ENCODE results near the gene C1orf53.
"Not testable (repeated sequence)": the region's sequence is repeated elsewhere in the genome, so short reads cannot be mapped to it uniquely, and the experiment has no call there.

C1orf53 gene

DNA sequence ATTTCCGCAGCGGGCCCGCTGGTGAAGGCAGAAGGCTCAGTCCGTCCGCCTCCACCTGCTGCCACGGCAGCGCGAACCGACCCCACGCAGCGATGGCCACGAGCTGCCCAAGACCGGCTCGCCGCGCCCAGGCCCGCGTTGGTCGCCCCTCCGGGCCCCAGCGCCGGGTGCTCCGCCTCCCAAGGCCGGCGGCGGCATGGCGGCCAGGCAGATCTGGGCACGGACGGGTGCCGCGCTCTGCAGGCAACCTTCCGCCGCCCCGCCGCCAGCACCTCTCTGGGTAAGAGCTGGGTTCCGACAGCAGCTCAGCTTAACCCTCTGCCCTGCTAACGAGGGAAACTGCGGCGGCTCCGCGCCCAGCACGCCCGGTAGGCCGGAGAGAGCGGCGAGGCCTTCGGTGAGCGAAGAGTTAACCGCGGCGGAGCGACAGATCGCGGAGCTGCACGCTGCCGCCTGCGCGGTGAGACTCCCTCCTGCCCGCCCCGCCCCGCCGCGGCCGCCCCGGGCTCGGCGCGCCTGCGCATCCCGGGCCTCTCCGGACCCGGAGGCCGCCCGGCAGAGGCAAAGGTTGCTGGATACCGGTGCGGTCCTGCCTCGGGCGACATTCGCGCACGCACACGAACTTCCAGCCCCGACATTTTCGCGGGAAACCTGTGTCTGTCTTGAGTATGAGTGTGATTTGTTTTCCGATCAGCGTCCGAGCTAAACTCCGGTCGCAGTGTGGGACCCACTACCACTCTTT lies at the start of gene C1orf53:
Gene C1orf53, plus strand, starts transcription at position 177 of the 742 bp plus-strand sequence. Its CDS starts 20 bp downstream, at position 197.
- DNase-seq: peak; percentile 91

DNA sequence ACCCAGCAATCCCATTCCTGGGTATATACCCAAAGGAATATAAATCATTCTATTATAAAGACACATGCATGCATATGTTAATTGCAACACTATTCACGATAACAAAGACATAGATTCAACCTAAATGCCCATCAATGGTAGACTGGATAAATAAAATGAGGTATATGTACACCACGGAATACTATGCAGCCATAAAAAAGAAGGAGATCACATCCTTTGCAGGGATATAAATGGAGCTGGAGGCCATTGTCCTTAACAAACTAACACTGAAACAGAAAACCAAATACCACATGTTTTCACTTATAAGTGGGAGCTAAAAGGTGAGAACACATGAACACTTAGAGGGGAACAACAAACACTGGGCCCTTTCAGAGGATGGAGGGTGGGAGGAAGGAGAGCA lies 46.7 kb upstream of the C1orf53 start:
- not testable (repeated sequence) for DNase-seq

DNA sequence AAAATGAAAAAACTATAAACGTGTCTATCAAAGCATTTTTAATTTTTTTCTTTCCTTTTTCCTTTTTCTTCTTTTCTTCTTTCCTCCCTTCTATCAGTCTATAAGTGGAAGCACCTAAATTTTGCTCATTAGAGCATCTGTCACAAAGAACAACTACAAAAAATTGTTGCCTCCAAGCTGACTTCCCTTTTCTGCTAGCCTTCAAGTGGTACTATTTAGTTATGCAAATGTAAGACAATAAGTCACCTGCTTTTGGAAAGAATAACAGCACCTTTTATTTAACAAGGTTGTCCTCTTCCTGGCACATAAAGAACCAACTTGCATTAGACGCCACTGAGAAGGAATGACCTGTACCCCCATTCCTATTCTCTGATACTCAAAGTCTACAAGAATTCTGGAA lies 45.0 kb upstream of the C1orf53 start:
- no peak for DNase-seq

DNA sequence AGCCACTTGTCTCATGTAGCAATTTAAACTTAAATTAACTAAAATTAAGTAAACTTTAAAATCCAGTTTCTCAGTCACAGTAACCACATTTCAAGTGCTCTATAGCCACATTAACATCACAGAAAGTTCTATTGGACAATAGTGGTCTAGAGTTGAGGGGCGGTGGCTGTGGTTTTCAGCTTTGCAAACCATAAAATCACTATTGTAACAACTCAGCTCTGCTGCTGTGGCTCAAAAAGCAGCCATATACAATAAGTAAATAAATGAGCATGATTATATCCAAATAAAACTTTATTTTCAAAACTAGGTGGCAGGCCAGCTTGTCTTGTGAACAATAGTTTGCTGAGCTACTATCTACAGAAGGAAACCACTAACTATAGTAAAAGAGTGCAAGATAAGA lies 43.4 kb upstream of the C1orf53 start:
- DNase-seq: no peak

DNA sequence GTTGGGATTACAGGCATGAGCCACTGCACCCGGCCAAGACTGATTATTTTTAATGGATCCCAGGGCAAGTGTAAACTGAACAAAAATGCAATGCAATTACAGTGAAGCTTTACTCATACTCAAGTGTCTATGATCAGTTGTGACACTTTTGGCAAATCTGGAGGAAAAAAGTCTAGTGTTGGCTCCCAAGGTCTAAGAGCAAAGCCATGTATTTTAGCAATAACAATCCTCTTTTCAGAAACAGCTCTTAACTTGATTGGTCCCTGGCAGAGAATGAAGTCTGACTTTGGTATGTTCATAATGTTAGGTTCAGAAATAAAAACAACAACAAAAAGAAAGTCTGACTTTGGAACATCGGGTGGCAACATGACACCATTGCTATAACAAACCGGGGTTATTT lies 40.2 kb upstream of the C1orf53 start:
- DNase-seq: no peak

DNA sequence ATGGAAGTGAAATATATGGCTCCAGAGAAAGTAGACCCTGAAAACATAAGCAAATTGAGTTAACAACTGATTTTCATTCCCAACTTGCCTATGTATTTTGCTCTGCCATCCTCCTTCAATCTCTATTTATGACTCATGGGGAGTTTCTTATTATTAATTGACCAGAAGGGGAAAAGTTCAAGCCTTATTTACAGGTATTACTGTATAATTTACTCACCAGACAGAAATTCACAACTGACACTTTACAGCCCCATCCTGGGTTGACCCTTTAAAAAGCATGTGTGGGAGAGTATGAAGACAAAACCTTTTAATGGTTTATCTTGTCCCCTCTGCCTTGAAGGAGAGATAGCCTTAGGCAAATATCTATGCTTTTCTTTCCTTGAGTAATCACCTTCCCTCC lies 39.8 kb upstream of the C1orf53 start:
- DNase-seq: no peak

DNA sequence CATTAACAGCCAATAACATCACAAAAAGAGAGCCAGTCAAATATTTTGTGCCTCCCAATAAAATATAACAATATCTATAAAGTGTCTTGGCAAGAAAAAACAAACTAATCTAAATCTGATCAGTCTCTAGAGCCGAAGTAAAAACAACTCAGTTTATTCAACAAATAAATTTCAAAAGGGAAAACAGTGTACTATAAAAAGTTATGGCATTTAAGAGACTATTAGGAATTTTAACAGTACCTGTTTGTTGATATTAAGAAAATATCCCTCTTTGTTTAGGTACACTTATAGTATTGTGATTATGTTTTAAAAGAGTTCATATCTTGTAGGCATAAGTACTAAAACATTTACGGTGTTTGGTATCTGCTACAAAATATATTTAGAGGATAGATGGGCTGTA lies 36.6 kb upstream of the C1orf53 start:
- no peak for DNase-seq

DNA sequence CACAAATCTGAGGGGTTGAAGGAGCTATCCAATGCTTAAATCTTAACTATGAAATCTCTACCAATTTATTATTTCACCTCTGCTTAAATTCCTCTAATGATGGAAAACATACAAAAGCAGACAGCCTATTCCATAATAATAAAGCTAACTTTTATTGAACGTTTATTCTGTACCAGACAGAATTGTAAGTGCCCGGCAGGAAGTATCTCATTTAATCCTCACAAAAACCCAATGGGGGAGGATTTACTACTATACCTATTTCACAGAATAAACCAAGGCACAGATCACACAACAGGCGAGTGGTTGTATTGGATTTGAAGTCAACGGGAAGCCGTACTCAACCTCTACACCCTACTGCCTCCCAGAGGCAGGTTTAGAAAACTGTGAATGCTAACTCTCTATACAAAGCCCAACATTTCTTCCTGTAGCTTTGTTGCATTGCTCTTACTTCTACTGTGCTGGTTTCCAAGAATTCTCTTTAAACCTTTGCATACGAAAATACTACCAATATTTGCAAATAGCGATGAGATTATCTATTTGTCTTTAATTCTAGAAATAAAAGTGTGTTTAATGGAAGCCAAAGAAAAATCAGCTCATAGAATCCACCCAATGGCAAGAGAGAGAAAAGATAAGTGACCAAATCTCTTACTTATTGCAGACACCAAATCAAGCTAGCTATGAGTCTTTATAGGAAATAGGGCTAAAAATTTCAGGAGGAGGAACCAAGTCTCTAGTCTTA lies 33.5 kb upstream of the C1orf53 start:
- DNase-seq: no peak

DNA sequence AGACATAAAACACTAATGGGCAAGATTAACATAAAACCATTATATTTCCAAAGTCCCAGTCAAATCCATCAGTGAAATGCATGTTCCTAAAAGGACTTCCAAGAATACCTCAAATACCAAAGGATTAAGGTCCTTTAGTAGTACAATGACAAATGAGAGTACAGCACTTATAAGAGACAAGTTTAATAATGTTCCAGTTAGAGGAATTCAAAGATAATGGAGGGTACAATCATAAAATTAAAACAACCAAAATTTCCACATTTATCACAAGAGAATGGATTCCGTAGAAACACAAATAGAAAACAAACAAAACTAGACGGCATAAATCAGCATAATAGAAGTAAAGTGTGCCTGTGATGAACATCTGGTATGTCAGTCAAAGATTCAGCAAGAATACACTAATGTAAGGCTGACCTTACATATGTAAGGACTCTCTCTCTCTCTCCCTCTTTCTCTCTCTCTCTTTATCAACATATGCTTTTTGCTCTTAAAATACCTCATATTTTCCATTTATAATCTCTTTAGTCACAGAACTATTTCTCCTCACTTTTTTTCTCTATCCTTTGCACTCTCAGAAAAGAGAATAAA lies 32.8 kb upstream of the C1orf53 start:
- DNase-seq: no peak

DNA sequence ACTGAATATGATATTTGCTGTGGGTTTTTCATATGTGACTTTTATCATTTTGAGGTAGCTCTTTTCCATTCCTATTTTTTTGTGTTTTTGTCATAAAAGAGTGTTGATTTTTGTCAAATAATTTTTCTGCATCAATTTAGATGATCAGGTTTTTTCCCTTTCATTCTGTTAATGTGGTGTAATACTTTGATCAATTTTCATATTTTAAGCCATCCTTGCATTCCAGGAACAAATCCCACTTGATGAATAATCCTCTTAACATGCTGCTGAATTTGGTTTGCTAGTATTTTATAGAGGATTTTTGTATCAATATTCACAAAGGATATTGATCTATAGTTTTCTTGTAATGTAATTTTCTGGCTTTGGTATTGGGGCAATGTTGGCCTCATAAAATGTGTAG lies 25.5 kb upstream of the C1orf53 start:
- DNase-seq: no peak

DNA sequence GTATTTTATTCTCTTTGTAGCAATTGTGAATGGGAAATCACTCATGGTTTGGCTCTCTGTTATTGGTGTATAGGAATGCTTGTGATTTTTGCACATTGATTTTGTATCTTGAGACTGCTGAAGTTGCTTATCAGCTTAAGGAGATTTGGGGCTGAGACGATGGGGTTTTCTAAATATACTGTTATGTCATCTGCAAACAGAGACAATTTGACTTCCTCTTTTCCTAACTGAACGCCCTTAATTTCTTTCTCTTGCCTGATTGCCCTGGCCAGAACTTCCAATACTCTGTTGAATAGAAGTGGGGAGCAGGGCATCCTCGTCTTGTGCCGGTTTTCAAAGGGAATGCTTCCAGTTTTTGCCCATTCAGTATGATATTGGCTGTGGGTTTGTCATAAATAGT lies 22.0 kb upstream of the C1orf53 start:
- DNase-seq: not testable (repeated sequence)

DNA sequence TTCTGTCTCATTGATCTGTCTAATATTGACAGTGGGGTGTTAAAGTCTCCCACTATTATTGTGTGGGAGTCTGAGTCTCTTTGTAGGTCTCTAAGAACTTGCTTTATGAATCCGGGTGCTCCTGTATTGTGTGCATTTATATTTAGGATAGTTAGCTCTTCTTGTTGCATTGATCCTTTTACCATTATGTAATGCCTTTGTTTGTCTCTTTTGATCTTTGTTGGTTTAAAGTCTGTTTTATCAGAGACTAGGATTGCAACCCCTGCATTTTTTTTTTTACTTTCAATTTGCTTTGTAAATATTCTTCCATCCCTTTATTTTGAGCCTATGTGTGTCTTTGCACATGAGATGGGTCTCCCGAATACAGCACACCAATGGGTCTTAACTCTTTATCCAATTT lies 20.2 kb upstream of the C1orf53 start:
- not testable (repeated sequence) for DNase-seq

DNA sequence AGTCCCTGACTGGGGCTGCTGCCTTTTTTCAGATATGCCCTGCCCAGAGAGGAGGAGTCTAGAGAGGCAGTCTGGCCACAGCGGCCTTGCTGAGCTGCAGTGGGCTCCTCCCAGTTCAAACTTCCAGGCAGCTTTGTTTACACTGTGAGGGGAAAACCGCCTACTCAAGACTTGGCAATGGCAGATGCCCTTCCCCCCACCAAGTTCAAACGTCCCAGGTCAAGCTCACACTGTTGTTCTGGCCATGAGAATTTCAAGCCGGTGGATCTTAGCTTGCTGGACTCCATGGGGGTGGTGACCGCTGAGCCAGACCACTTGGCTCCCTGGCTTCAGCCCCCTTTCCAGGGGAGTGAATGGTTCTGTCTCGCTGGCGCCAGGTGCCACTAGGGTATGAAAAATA lies 18.3 kb upstream of the C1orf53 start:
- DNase-seq: no peak

DNA sequence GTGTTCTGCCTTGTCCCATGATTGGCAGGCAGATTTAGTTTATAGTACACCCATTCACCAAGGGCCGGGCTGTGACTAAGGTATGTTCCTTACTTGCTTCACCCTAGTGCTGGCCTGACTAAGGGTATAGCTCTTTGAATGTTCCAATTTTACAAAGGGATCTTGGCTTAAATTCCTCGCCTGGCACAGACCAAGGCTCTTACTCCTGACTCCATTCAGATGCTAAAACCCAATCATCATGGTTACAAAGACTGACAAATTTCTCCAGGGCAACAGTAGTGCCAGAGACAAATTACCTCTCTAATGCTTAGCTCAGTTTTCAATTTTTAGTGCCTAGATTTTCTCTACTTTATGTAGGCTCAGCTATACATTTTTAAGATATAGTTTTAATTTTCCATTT lies 11.5 kb upstream of the C1orf53 start:
- no peak for DNase-seq

DNA sequence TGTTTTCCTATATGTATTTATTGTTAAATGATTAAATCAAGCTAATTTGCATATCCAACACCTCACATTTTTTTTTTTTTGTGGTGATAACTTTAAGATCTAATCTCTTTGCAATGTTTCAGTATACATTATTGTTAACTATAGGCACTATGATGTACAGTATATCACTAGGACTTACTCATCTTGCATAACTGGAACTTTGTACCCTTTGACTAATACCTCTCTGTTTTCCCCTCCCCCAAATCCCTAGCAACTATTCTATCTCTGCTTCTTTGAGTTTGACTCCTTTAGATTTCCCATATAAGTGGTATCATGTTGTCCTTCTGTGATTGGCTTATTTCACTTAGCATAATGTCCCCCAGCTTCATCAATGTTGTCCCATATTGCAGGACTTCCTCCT lies 9.7 kb upstream of the C1orf53 start:
- DNase-seq: no peak

DNA sequence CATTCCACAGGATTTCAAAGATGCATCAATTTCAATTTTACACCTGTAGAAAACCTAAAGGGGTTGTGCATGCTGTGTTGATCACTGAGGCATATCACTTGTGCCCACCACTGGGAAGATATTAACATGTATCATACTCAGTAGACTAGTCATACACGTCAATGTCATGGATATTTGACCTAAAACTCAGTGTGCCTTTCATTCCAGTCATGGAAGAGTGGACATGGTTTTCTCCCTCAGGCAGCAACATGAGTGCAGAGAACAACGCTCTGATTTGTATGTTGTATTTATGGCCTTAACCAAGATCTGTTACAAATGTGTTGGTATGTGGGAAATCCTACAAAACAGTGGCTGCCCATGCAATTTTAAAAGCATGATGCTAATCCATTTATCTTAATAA lies 6.1 kb upstream of the C1orf53 start:
- no peak for DNase-seq

DNA sequence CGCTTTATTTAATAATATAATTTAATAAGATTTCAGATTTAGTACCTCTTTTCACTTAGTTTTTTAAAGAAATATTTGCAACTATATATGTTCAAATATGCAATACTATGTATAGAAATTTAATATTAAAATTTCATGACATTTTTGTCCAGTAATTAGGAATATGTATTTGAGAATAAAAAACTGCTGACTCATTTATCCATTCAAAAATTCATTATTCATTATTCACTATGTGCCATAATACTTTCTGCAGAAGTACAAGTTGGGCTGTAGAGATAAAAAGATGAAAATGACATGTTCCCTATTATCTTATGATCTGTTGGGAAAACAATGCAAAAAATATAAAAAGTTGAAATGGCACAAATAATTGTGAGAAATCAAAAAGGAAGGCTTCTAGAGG lies 3.4 kb upstream of the C1orf53 start:
- no peak for DNase-seq

DNA sequence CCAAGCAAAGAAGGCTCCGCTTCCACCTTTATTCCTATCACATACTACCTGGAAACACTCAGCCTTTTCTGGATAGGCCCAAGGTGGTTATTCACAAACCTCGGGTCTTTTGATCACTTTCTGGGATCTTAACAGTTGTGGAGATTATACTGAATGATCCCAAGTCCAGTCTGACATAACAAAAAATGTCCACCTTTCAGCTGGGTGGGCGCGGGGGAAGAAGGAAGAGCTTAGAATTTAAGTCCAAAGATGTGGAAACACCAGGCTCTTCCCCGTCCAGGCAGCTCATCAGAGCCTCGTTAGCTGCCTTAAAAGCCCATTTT lies 338 bp upstream of the C1orf53 start:
- no peak for DNase-seq

DNA sequence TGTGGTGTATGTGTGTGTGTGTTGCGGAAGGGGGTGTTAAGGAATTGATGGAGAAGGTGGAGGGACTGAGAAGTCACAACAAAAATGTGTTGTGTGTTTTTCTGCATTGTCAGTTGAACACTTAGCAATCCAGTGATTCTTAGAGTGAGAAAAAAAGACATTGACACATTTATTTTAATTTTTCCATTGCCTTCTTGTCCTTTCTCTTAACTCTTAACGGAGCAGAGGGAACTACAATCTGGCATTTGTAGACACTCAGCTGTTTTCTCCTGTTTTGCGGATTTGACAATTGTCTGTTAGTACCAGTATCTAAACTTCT lies 725 bp downstream of the C1orf53 start:
- no peak for DNase-seq

DNA sequence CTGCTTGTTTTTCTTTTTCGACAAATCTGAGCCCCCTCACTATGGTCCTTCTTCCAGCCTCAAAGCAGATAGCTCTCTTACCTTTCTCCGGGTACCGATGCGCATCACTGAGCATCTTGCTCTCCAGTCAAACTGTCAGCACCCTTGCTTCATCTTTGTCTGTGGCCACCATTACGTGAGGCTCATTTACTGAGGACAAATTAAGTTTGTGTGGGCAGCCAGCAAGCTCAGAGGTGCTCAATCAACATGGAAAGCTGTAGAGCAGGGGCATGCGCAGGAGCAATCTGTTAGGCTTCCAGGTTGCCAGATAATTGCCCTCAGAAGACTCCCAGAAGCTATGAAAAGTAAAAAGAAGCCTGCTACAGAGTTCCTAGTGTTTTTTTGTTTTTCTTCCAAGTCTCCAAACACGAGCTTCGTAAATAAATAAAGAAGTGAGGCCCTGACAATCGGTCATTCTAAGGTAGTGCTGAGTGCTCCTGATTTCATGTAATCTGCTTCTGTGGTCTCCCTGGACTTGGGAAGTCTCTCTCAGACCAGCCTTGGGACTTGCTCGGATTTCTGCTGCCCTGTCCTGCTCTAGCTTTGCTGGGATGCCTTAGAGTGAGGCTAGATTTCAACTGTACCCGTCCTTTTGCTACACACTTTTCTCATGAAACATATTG lies 1.8 kb downstream of the C1orf53 start:
- no peak for DNase-seq

DNA sequence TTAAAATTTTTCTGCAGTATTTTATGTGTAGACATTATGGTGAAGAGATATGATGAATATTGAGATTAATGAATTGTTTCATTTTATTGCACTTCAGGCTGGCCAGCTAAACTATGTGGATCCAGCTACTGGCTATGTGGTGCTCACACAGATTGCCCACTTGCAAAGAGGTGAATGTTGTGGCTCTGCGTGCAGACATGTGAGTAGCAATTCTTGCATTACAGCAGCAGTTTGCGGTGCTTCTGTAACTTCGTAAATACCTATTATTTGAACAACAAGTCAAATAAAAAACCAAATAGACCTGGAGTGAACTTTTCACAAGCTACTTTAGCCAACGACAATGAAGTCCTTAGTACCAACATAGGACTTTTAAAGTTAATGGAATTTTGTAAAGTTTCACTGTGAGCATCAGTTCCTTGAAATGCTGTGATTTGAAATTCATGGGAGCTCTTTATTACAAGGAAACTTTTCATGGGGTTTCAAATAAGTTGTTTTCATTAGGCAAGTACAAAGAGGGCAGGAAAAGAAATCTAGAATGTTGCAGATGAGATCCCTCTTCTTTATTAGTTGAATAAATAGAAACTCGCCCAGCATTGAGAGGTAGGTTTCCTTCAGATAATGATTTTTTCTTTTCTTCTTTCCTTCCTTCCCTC lies 3.4 kb downstream of the C1orf53 start:
- no peak for DNase-seq

DNA sequence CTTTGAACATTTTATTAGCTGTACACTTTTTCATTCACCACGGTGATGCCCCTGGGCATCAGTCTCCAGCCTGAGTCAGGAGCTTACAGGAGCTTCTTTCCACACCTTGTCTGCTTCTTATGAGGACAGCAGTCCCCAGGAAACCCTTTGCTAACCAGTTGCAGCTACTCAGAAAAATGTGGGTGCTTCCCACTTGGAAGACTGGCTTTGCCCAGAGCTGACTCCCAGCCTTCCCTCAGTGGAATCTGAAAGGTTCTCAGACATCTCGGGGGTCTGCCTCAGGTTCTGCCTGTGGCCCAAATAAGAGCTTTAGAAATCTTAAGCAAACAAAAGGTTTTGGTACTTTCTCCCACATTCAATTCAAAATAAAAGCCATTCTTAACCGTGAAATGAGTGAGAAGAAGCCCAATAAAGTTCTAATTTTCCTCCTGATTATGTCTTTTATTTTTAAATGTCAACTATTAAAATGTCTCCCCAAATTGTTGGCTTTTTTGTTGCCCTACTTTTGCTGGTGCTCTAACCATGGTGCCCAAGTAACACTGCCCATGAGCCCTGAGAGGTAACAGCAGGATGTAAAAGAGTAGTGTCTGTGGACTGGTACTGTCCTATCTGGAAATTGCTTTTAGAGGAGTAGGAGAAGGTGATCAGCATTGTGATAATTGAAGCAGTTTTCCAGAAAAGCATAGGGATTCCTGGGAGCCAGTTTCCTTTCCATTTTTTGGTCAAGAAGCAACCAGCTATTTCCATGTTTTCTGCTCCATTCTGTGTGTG lies 5.6 kb downstream of the C1orf53 start:
- no peak for DNase-seq

All from T1000 (cell line).